ENCODE data around the gene D2HGDH. TPM values are rescaled to one million over a fixed set of nuclear protein-coding genes. Genes with fewer than 3 reads are reported as not detected.

D2HGDH gene
- total RNA-seq, 1 experiment from 2014 or later: 46.3 TPM

GRCh38 chr2:241720099-241720498 is 14.3 kb upstream of the D2HGDH start:
- no peaks in the 10 kb centered on the region for H3K27me3 ChIP-seq (ENCODE audit: insufficient read depth, low read length)
- no peak overlapping the region for H3K4me3 ChIP-seq (replicated peaks in 1 of 2; ENCODE audit: low read depth in 1 of 2, low read length in 2 of 2)
- ChIA-PET CTCF (no interaction called here), POLR2A (no interaction called here), RAD21 (ENCODE audit: low non-redundant PET in 1 of 2, low total read pairs in 2 of 2, uncharacterized antibody in 2 of 2, unreplicated experiment in 2 of 2) (no interaction called here)
- DNase-seq (ENCODE audit: low read depth, low spot score) (no peak), ATAC-seq (peak; percentile 26; the same call in 1 of the 2 replicates)
- H3K79me2 ChIP-seq (ENCODE audit: insufficient read depth, low read length): no peaks in the 10 kb centered on the region; the same call in 1 of the 2 replicates
- peaks cover 7 to 27% of the 10 kb centered on the region in 2 experiments; a peak in 2 of 4 replicates for H3K36me3 ChIP-seq (ENCODE audit: control insufficient read depth in 1 of 2, insufficient read depth in 2 of 2, low read length in 2 of 2)
- H3K9ac ChIP-seq (ENCODE audit: low read length): no peak overlapping the region
- no peaks in the 10 kb centered on the region for H3K9me3 ChIP-seq (ENCODE audit: control insufficient read depth in 1 of 2, insufficient read depth in 1 of 2, low read depth in 1 of 2, low read length in 2 of 2)
- H2AFZ ChIP-seq (ENCODE audit: low read depth, low read length, poor library complexity, severe bottlenecking): no peak overlapping the region
- intact Hi-C loops (cut with micrococcal nuclease): no loop called here
- no TSS peak for BruUV-seq (replicated peaks)
- H4K20me1 ChIP-seq (ENCODE audit: insufficient read depth): peaks cover 6% of the 10 kb centered on the region; the same call in 1 of the 2 replicates
- H3K4me2 ChIP-seq (ENCODE audit: low read length): no peak overlapping the region
- no peaks in the 10 kb centered on the region for H3K9me2 ChIP-seq (ENCODE audit: insufficient read depth)
- no peak overlapping the region for H3K27ac ChIP-seq (ENCODE audit: low read depth, low read length)
- no peak for TF ChIP-seq MAX (IDR thresholded peaks at IDR 0.05)
- no peaks in the 10 kb centered on the region for H3K4me1 ChIP-seq (ENCODE audit: control insufficient read depth in 1 of 2, insufficient read depth in 2 of 2, low read length in 2 of 2)

GRCh38 chr2:241720560-241720959 is 13.9 kb upstream of the D2HGDH start:
- H3K4me3 ChIP-seq (replicated peaks in 1 of 2; ENCODE audit: low read depth in 1 of 2, low read length in 2 of 2): no peak overlapping the region
- BruUV-seq (replicated peaks): no TSS peak
- TF ChIP-seq REST (IDR thresholded peaks at IDR 0.05; ENCODE audit: low read depth) (no peak), EGR1 (IDR thresholded peaks at IDR 0.05; ENCODE audit: low read depth) (no peak), ELF1 (IDR thresholded peaks at IDR 0.05; ENCODE audit: borderline replicate concordance, low read depth) (no peak), RAD21 (IDR thresholded peaks at IDR 0.05; ENCODE audit: low read depth) (no peak), EZH2 (IDR thresholded peaks at IDR 0.05) (no peak), ZFX (IDR thresholded peaks at IDR 0.05) (no peak), YY1 (IDR thresholded peaks at IDR 0.05; ENCODE audit: extremely low read depth, insufficient replicate concordance, low read depth, low read length) (no peak), ZNF274 (IDR thresholded peaks at IDR 0.05; ENCODE audit: low read depth, low read length) (no peak), ATF3 (IDR thresholded peaks at IDR 0.05) (no peak), SIN3A (IDR thresholded peaks at IDR 0.05; ENCODE audit: low read depth) (no peak), EZH2phosphoT487 (IDR thresholded peaks at IDR 0.05; ENCODE audit: borderline replicate concordance) (no peak), SRF (IDR thresholded peaks at IDR 0.05; ENCODE audit: low read depth) (no peak), CBX3 (IDR thresholded peaks at IDR 0.05; ENCODE audit: low read depth) (no peak), POLR2A (IDR thresholded peaks at IDR 0.05; ENCODE audit: borderline replicate concordance, extremely low read depth, insufficient read depth, insufficient read length) (no peak), CEBPB (IDR thresholded peaks at IDR 0.05; ENCODE audit: low read depth) (no peak), ZBTB33 (IDR thresholded peaks at IDR 0.05; ENCODE audit: extremely low read depth, insufficient replicate concordance, low read length) (no peak)

More at GRCh38 chr2:241720560-241720959, 13.9 kb upstream of the D2HGDH start:
- Histone ChIP-seq H4K20me1 (ENCODE audit: insufficient read depth) (peaks cover 6% of the 10 kb centered on the region; the same call in 1 of the 2 replicates), H3K9me2 (ENCODE audit: insufficient read depth) (no peaks in the 10 kb centered on the region), H3K36me3 (ENCODE audit: control insufficient read depth in 1 of 2, insufficient read depth in 2 of 2, low read length in 2 of 2) (peaks cover 7 to 27% of the 10 kb centered on the region in 2 experiments; a peak in 2 of 4 replicates), H3K79me2 (ENCODE audit: insufficient read depth, low read length) (no peaks in the 10 kb centered on the region; the same call in 1 of the 2 replicates), H3K9ac (ENCODE audit: low read length) (no peak overlapping the region), H3K27ac (ENCODE audit: low read depth, low read length) (no peak overlapping the region), H3K9me3 (ENCODE audit: control insufficient read depth in 1 of 2, insufficient read depth in 1 of 2, low read depth in 1 of 2, low read length in 2 of 2) (no peaks in the 10 kb centered on the region), H3K4me2 (ENCODE audit: low read length) (no peak overlapping the region), H3K4me1 (ENCODE audit: control insufficient read depth in 1 of 2, insufficient read depth in 2 of 2, low read length in 2 of 2) (no peaks in the 10 kb centered on the region), H2AFZ (ENCODE audit: low read depth, low read length, poor library complexity, severe bottlenecking) (no peak overlapping the region), H3K27me3 (ENCODE audit: insufficient read depth, low read length) (no peaks in the 10 kb centered on the region)
- ChIA-PET RAD21 (ENCODE audit: low non-redundant PET in 1 of 2, low total read pairs in 2 of 2, uncharacterized antibody in 2 of 2, unreplicated experiment in 2 of 2) (no interaction called here), CTCF (no interaction called here), POLR2A (no interaction called here)
- ATAC-seq: no peak
- intact Hi-C loops (cut with micrococcal nuclease): no loop called here
- no peak for DNase-seq (ENCODE audit: low read depth, low spot score)
